HL-60/S4 (cell line): ENCODE results near the gene AMBP.

Experiments
- in situ Hi-C: fragments of 300-500 bp; cut with MboI; formaldehyde crosslinking; loops from 2 replicates; pipeline ENCODE4 v1.14.3; 2022; ENCODE audit warnings: low sequenced_read_pairs

AMBP gene

GRCh38 chr9:114034196-114034595 is 43.9 kb downstream of the AMBP start:
- in situ Hi-C loops = no loop called here

GRCh38 chr9:114033397-114034103 is 44.5 kb downstream of the AMBP start:
- in situ Hi-C loops = no loop called here

- in situ Hi-C loops = no loop called here
These were observed 45.9 kb downstream of the AMBP start for GRCh38 chr9:114031948-114032840.

- in situ Hi-C loops = no loop called here
These were observed 47.0 kb downstream of the AMBP start for GRCh38 chr9:114031037-114031630.

- in situ Hi-C loops = no loop called here
These were observed 47.7 kb downstream of the AMBP start for GRCh38 chr9:114030364-114030763.

GRCh38 chr9:114029311-114030170 is 48.6 kb downstream of the AMBP start:
- in situ Hi-C loops = no loop called here

- in situ Hi-C loops = no loop called here
These were observed 49.5 kb downstream of the AMBP start for GRCh38 chr9:114028646-114029045.

GRCh38 chr9:114027863-114028465 is 50.1 kb downstream of the AMBP start:
- in situ Hi-C loops = no loop called here

- in situ Hi-C loops = no loop called here
These were observed 50.8 kb downstream of the AMBP start for GRCh38 chr9:114027159-114027862.

- in situ Hi-C loops = no loop called here
These were observed 51.8 kb downstream of the AMBP start for GRCh38 chr9:114026335-114026734.

GRCh38 chr9:114025760-114026159 is 52.3 kb downstream of the AMBP start:
- in situ Hi-C loops = no loop called here

- in situ Hi-C loops = no loop called here
These were observed 52.8 kb downstream of the AMBP start for GRCh38 chr9:114025196-114025753.

- in situ Hi-C loops = no loop called here
These were observed 54.1 kb downstream of the AMBP start for GRCh38 chr9:114023961-114024360.

- in situ Hi-C loops = no loop called here
These were observed 56.5 kb downstream of the AMBP start for GRCh38 chr9:114021578-114021977.

GRCh38 chr9:114017741-114018715 is 60.1 kb downstream of the AMBP start:
- in situ Hi-C loops = no loop called here

- in situ Hi-C loops = no loop called here
These were observed 61.3 kb downstream of the AMBP start for GRCh38 chr9:114016629-114017423.

- in situ Hi-C loops = no loop called here
These were observed 62.0 kb downstream of the AMBP start for GRCh38 chr9:114016101-114016500.
